GM23338 (cell line): ENCODE results near the gene COPS2. TPM values are rescaled to one million over a fixed set of nuclear protein-coding genes. Genes with fewer than 3 reads are reported as not detected.

Experiments used
- ATAC-seq: fragments of 200-7000 bp; cut with Tn5 transposase; 3 replicates; pipeline ENCODE4 v1.9.1; 2020
- DNase-seq: peaks from one replicate; pipeline ENCODE4 v3.0.0-alpha.2; 2015; ENCODE audit warnings: low spot score
- H2AFZ ChIP-seq: fragments of 200-600 bp; sonication (generic); 2 replicates; pipeline ENCODE4 v1.8.0; 2016; ENCODE audit warnings: antibody characterized with exemption, mild to moderate bottlenecking, moderate library complexity
- H3F3A ChIP-seq: fragments of 200-600 bp; sonication (generic); replicated peaks from 2 replicates; pipeline ENCODE4 v1.8.0; 2017; ENCODE audit warnings: antibody characterized with exemption, mixed run types, low read depth
- H3K27ac ChIP-seq: fragments of 200-600 bp; sonication (generic); 2 replicates; pipeline ENCODE4 v1.6.1; 2016; ENCODE audit warnings: low read depth
- H3K27me3 ChIP-seq: fragments of 200-600 bp; sonication (generic); 2 replicates; pipeline ENCODE4 v1.8.0; 2016; ENCODE audit warnings: mild to moderate bottlenecking, mixed run types, moderate library complexity; ENCODE audit not compliant: insufficient read depth
- H3K36me3 ChIP-seq: fragments of 200-600 bp; sonication (generic); 2 replicates; pipeline ENCODE4 v1.8.0; 2016; ENCODE audit warnings: mild to moderate bottlenecking; ENCODE audit not compliant: insufficient read depth
- H3K4me1 ChIP-seq: fragments of 200-600 bp; sonication (generic); 2 replicates; pipeline ENCODE4 v1.8.0; 2016; ENCODE audit warnings: mild to moderate bottlenecking, moderate library complexity; ENCODE audit not compliant: insufficient read depth
- H3K4me2 ChIP-seq: fragments of 200-600 bp; sonication (generic); 2 replicates; pipeline ENCODE4 v1.7.1; 2017; ENCODE audit warnings: mixed run types
- H3K4me3 ChIP-seq: fragments of 200-600 bp; sonication (generic); 2 replicates; pipeline ENCODE4 v1.6.1; 2016; ENCODE audit warnings: mixed run types
- H3K79me2 ChIP-seq: fragments of 200-600 bp; sonication (generic); replicated peaks from 2 replicates; pipeline ENCODE4 v1.8.0; 2017; ENCODE audit warnings: mild to moderate bottlenecking; ENCODE audit not compliant: insufficient read depth
- H3K9me2 ChIP-seq: fragments of 200-600 bp; sonication (generic); 2 replicates; pipeline ENCODE4 v1.8.0; 2017; ENCODE audit not compliant: insufficient read depth
- H4K20me1 ChIP-seq: fragments of 200-600 bp; sonication (generic); replicated peaks from 2 replicates; pipeline ENCODE4 v1.8.0; 2017; ENCODE audit warnings: mild to moderate bottlenecking; ENCODE audit not compliant: insufficient read depth
- H3K27ac Mint-ChIP-seq: 2 replicates; pipeline ENCODE4 v1.8.0; 2020; ENCODE audit warnings: inconsistent platforms, mild to moderate bottlenecking, moderate library complexity, mixed read lengths
- H3K27me3 Mint-ChIP-seq: 3 replicates; pipeline ENCODE4 v1.8.0; 2022; ENCODE audit warnings: low read depth, mild to moderate bottlenecking, moderate library complexity, mixed read lengths, inconsistent platforms; ENCODE audit not compliant: insufficient read depth, poor library complexity
- H3K36me3 Mint-ChIP-seq: 3 replicates; pipeline ENCODE4 v1.8.0; 2021; ENCODE audit warnings: low read depth, mild to moderate bottlenecking, inconsistent platforms, moderate library complexity, mixed read lengths
- H3K4me1 Mint-ChIP-seq: 3 replicates; pipeline ENCODE4 v1.8.0; 2020; ENCODE audit warnings: mild to moderate bottlenecking, inconsistent platforms, mixed read lengths
- H3K4me3 Mint-ChIP-seq: 3 replicates; pipeline ENCODE4 v1.8.0; 2021; ENCODE audit warnings: moderate library complexity, mild to moderate bottlenecking, inconsistent platforms, mixed read lengths
- H3K9me3 Mint-ChIP-seq: 3 replicates; pipeline ENCODE4 v1.8.0; 2020; ENCODE audit warnings: moderate library complexity, mild to moderate bottlenecking, inconsistent platforms, mixed read lengths
- CREB1 ChIP-seq: fragments of 250-450 bp; sonication (Bioruptor Pico); IDR thresholded peaks from 2 replicates; pipeline ENCODE4 v1.5.0; 2020; ENCODE audit warnings: low read depth, mild to moderate bottlenecking, moderate library complexity
- CTCF ChIP-seq, 2 experiments: fragments of 200-600 bp in 1 of 2; sonication (generic) in 1 of 2; conservative IDR thresholded peaks; 2 replicates each; pipeline versions ENCODE4 v1.5.1 to v1.6.1; 2016 to 2017; ENCODE audit warnings: antibody characterized with exemption in 2 of 2, low read depth in 2 of 2, mild to moderate bottlenecking in 2 of 2, moderate library complexity in 1 of 2
- ETS1 ChIP-seq: IDR thresholded peaks from 2 replicates; pipeline ENCODE4 v1.6.1; 2016; ENCODE audit warnings: antibody characterized with exemption
- EZH2 ChIP-seq: fragments of 200-600 bp; sonication (generic); IDR thresholded peaks from one replicate; pipeline ENCODE4 v1.8.0; 2017; ENCODE audit warnings: antibody characterized with exemption, mild to moderate bottlenecking, low read depth; ENCODE audit not compliant: unreplicated experiment
- NANOG ChIP-seq: IDR thresholded peaks from 2 replicates; pipeline ENCODE4 v1.6.1; 2016; ENCODE audit warnings: antibody characterized with exemption, borderline replicate concordance
- POLR2AphosphoS5 ChIP-seq: IDR thresholded peaks from 2 replicates; pipeline ENCODE4 v1.6.1; 2016; ENCODE audit warnings: antibody characterized with exemption, low read depth
- REST ChIP-seq: IDR thresholded peaks from one replicate; pipeline ENCODE4 v1.6.1; 2018; ENCODE audit warnings: antibody characterized with exemption; ENCODE audit not compliant: unreplicated experiment
- STAT1 ChIP-seq: IDR thresholded peaks from one replicate; pipeline ENCODE4 v1.6.1; 2016; ENCODE audit warnings: antibody characterized with exemption; ENCODE audit not compliant: unreplicated experiment
- ZNF114 ChIP-seq: fragments of 250-450 bp; sonication (Bioruptor Pico); IDR thresholded peaks from 2 replicates; pipeline ENCODE4 v1.5.0; 2020; ENCODE audit warnings: mild to moderate bottlenecking, moderate library complexity
- ZNF331 ChIP-seq: fragments of 250-450 bp; sonication (Bioruptor Pico); IDR thresholded peaks from 2 replicates; pipeline ENCODE4 v1.5.0; 2020; ENCODE audit warnings: low read depth, mild to moderate bottlenecking, moderate library complexity
- polyA plus RNA-seq: library from polyadenylated mRNA; unstranded; fragments of >200 nt; fragmentation: Nextera tagmentation; extraction: Ambion mirVana; gene quantifications from 2 replicates; pipeline ENCODE4 v1.2.1, GENCODE V29; 2016
- total RNA-seq: library from RNA; depleted of rRNA; stranded (reverse); fragments of >200 nt; shearing (Covaris generic); gene quantifications from 2 replicates; pipeline ENCODE4 v1.2.3, GENCODE V29; 2014

COPS2 gene
- total and polyA plus RNA-seq, 2 experiments from 2014 or later = 38.7 to 67.3 TPM

- TF ChIP-seq STAT1 = no peak
- TF ChIP-seq CTCF (conservative IDR thresholded peaks at IDR 0.05; ENCODE audit: low read depth in 2 of 2) = no peak
- no peak for TF ChIP-seq ETS1
- TF ChIP-seq ZNF331 (CRISPR knock-in tag) = no peak
- TF ChIP-seq CREB1 (CRISPR knock-in tag) = no peak
- no peak for TF ChIP-seq EZH2
These were observed 9.5 kb upstream of the COPS2 start (continued) for GRCh38 chr15:49164865-49165264.

GRCh38 chr15:49163678-49164077, 8.3 kb upstream of the COPS2 start:
- Mint-ChIP-seq H3K4me1 (no peaks in the 10 kb centered on the region), H3K4me3 (no peak overlapping the region), H3K27me3 (no peaks in the 10 kb centered on the region), H3K9me3 (no peaks in the 10 kb centered on the region), H3K27ac (no peak overlapping the region), H3K36me3 (no peaks in the 10 kb centered on the region)
- H3K4me3 ChIP-seq = no peak overlapping the region
- ATAC-seq = no peak
- H3K27ac ChIP-seq = no peak overlapping the region
- H4K20me1 ChIP-seq = no peaks in the 10 kb centered on the region
- H3K36me3 ChIP-seq = no peaks in the 10 kb centered on the region
- no peaks in the 10 kb centered on the region for H3K9me2 ChIP-seq
- H3K4me1 ChIP-seq = no peaks in the 10 kb centered on the region
- H2AFZ ChIP-seq = no peak overlapping the region
- no peak overlapping the region for H3K4me2 ChIP-seq
- H3K79me2 ChIP-seq = no peaks in the 10 kb centered on the region
- no peaks in the 10 kb centered on the region for H3K27me3 ChIP-seq
- no peaks in the 10 kb centered on the region for H3F3A ChIP-seq
- TF ChIP-seq POLR2AphosphoS5 (no peak), ETS1 (no peak), NANOG (no peak), ZNF114 (CRISPR knock-in tag) (no peak), REST (no peak)
- no peak for DNase-seq
